Immature natural killer cell (primary cell): ENCODE measurements around the gene RAC3. TPM values are rescaled to one million over a fixed set of nuclear protein-coding genes. Genes with fewer than 3 reads are reported as not detected.

ENCODE experiments used
- DNase-seq, 3 donors: peaks; one replicate each; pipeline ENCODE4 v3.0.0; 2022; ENCODE audit warnings: mixed read lengths in 1 of 3
- H3K27ac Mint-ChIP-seq, 6 donors: one replicate each; pipeline ENCODE4 v1.8.0; 2020; ENCODE audit warnings: mixed read lengths in 6 of 6, mild to moderate bottlenecking in 5 of 6, inconsistent platforms in 4 of 6, moderate library complexity in 3 of 6
- H3K27me3 Mint-ChIP-seq, 3 donors: one replicate each; pipeline ENCODE4 v1.8.0; 2020 to 2021; ENCODE audit warnings: low read depth in 3 of 3, mild to moderate bottlenecking in 3 of 3, mixed read lengths in 3 of 3, moderate library complexity in 3 of 3, inconsistent platforms in 1 of 3
- H3K36me3 Mint-ChIP-seq, 3 donors: one replicate each; pipeline ENCODE4 v1.8.0; 2020; ENCODE audit warnings: mixed read lengths in 3 of 3, inconsistent platforms in 2 of 3, mild to moderate bottlenecking in 2 of 3
- H3K4me1 Mint-ChIP-seq, 2 donors: one replicate each; pipeline ENCODE4 v1.8.0; 2020; ENCODE audit warnings: inconsistent platforms in 2 of 2, mild to moderate bottlenecking in 2 of 2, mixed read lengths in 2 of 2, moderate library complexity in 1 of 2
- H3K4me3 Mint-ChIP-seq, 5 donors: one replicate each; pipeline ENCODE4 v1.8.0; 2020; ENCODE audit warnings: mild to moderate bottlenecking in 5 of 5, mixed read lengths in 5 of 5, inconsistent platforms in 3 of 5, moderate library complexity in 3 of 5
- H3K9me3 Mint-ChIP-seq, 6 donors: one replicate each; pipeline ENCODE4 v1.8.0; 2020; ENCODE audit warnings: mild to moderate bottlenecking in 6 of 6, mixed read lengths in 6 of 6, inconsistent platforms in 4 of 6, moderate library complexity in 3 of 6
- polyA plus RNA-seq, 3 donors: library from polyadenylated mRNA; unstranded; fragments of 300-500 nt; fragmentation: Illumina TruSeq; gene quantifications; one replicate each; pipeline ENCODE4 v1.2.3, GENCODE V29; 2021

The RAC3 gene
- polyA plus RNA-seq, 3 donors from 2014 or later: not detected

GRCh38 chr17:82083009-82083408 is 51.5 kb downstream of the RAC3 start:
- H3K36me3 Mint-ChIP-seq: peaks cover 0 to 3% (median 3%) of the 10 kb centered on the region in 3 donors
- no peak for DNase-seq
- no peaks in the 10 kb centered on the region for H3K27me3 Mint-ChIP-seq
- H3K4me1 Mint-ChIP-seq: no peaks in the 10 kb centered on the region
- H3K4me3 Mint-ChIP-seq: no peak overlapping the region
- H3K9me3 Mint-ChIP-seq: no peaks in the 10 kb centered on the region
- no peak overlapping the region for H3K27ac Mint-ChIP-seq

Other genes with a start within 250 kb of the RAC3 start
- not detected for gene GCGR, start 227.5 kb upstream of the RAC3 start, polyA plus RNA-seq
- gene MCRIP1, start 198.4 kb upstream of the RAC3 start, polyA plus RNA-seq: 100 to 1,000 TPM; 112 to 178 (median 124) TPM
- gene PPP1R27, start 196.6 kb upstream of the RAC3 start, polyA plus RNA-seq: not detected
- gene P4HB, start 171.1 kb upstream of the RAC3 start, polyA plus RNA-seq: 100 to 1,000 TPM; 365 to 534 (median 475) TPM
- gene ARHGDIA, start 160.3 kb upstream of the RAC3 start, polyA plus RNA-seq: 100 to 1,000 TPM; 100 to 245 (median 133) TPM
- gene ALYREF, start 140.1 kb upstream of the RAC3 start, polyA plus RNA-seq: 10 to 100 TPM; 36.2 to 63.3 (median 40.1) TPM
- 100 to 1,000 TPM; 339 to 578 (median 348) TPM for gene ANAPC11, start 140.0 kb upstream of the RAC3 start, polyA plus RNA-seq
- not detected for gene NPB, start 129.4 kb upstream of the RAC3 start, polyA plus RNA-seq
- gene PCYT2, start 120.3 kb upstream of the RAC3 start, polyA plus RNA-seq: 10 to 100 TPM; 44.7 to 59.6 (median 49.5) TPM
- 10 to 100 TPM; 27.2 to 54.7 (median 36.2) TPM for gene SIRT7, start 113.5 kb upstream of the RAC3 start, polyA plus RNA-seq
- gene MAFG, start 103.9 kb upstream of the RAC3 start, polyA plus RNA-seq: 1 to 10 TPM; 1.1 to 4.8 (median 1.3) TPM
- 1 to 10 TPM; 1.1 to 3.3 (median 1.9) TPM for gene PYCR1, start 94.4 kb upstream of the RAC3 start, polyA plus RNA-seq
- gene MYADML2, start 84.4 kb upstream of the RAC3 start, polyA plus RNA-seq: not detected
- not detected for gene NOTUM, start 70.5 kb upstream of the RAC3 start, polyA plus RNA-seq
- gene ASPSCR1, start 54.0 kb upstream of the RAC3 start, polyA plus RNA-seq: 10 to 100 TPM; 21.1 to 32.9 (median 31.3) TPM
- 100 to 1,000 TPM in 2 of 3 donors, 10 to 100 TPM in 1; 70.0 to 104 (median 100) TPM for gene CENPX, start 8.8 kb upstream of the RAC3 start, polyA plus RNA-seq
- 1 to 10 TPM; 4.7 to 9.9 (median 5.2) TPM for gene LRRC45, start 8.4 kb upstream of the RAC3 start, polyA plus RNA-seq
- 100 to 1,000 TPM; 144 to 242 (median 165) TPM for gene DCXR, start 6.0 kb downstream of the RAC3 start, polyA plus RNA-seq
- gene RFNG, start 20.1 kb downstream of the RAC3 start, polyA plus RNA-seq: 1 to 10 TPM; 2.2 to 3.7 (median 3.2) TPM
- 100 to 1,000 TPM; 174 to 212 (median 183) TPM for gene GPS1, start 20.2 kb downstream of the RAC3 start, polyA plus RNA-seq
- gene DUS1L, start 34.1 kb downstream of the RAC3 start, polyA plus RNA-seq: 10 to 100 TPM; 61.7 to 85.3 (median 82.5) TPM
- 1 to 10 TPM in 1 of 3 donors, under 1 TPM in 2; 0.10 to 2.7 (median 0.23) TPM for gene FASN, start 66.6 kb downstream of the RAC3 start, polyA plus RNA-seq
- 10 to 100 TPM; 27.7 to 65.8 (median 28.8) TPM for gene CCDC57, start 181.2 kb downstream of the RAC3 start, polyA plus RNA-seq
- gene SLC16A3, start 197.4 kb downstream of the RAC3 start, polyA plus RNA-seq: 10 to 100 TPM in 1 of 3 donors, 1 to 10 TPM in 2; 5.8 to 12.2 (median 6.8) TPM
- 100 to 1,000 TPM in 1 of 3 donors, 10 to 100 TPM in 2; 48.9 to 130 (median 55.9) TPM for gene CSNK1D, start 242.0 kb downstream of the RAC3 start, polyA plus RNA-seq